VCaP (cell line): ENCODE measurements around the gene ROBO1.

Experiments used
- H3K27ac ChIP-seq: fragments of 450-650 bp; 2 replicates; pipeline ENCODE4 v1.5.1; 2017
- CTCF ChIP-seq: fragments of 450-650 bp; conservative IDR thresholded peaks from 2 replicates; pipeline ENCODE4 v1.5.1; 2017; ENCODE audit warnings: mild to moderate bottlenecking, moderate library complexity

The ROBO1 gene

GRCh38 chr3:78924711-78925110, 843.1 kb downstream of the ROBO1 start:
- TF ChIP-seq CTCF = no peak; the same call in 1 of the 2 replicates
- no peak overlapping the region for H3K27ac ChIP-seq

- TF ChIP-seq CTCF = no peak
- H3K27ac ChIP-seq = no peak overlapping the region
These were observed 848.6 kb downstream of the ROBO1 start for GRCh38 chr3:78919021-78919755.

- no peak overlapping the region for H3K27ac ChIP-seq
- TF ChIP-seq CTCF = no peak
These were observed 849.3 kb downstream of the ROBO1 start for GRCh38 chr3:78918361-78919020.

- no peak overlapping the region for H3K27ac ChIP-seq
- no peak for TF ChIP-seq CTCF
These were observed 850.3 kb downstream of the ROBO1 start for GRCh38 chr3:78917536-78917935.

GRCh38 chr3:78913711-78914110, 854.1 kb downstream of the ROBO1 start:
- H3K27ac ChIP-seq = no peak overlapping the region
- TF ChIP-seq CTCF = no peak

GRCh38 chr3:78912687-78913086, 855.1 kb downstream of the ROBO1 start:
- H3K27ac ChIP-seq = no peak overlapping the region
- TF ChIP-seq CTCF = no peak

GRCh38 chr3:78912259-78912658, 855.5 kb downstream of the ROBO1 start:
- TF ChIP-seq CTCF = no peak

More at GRCh38 chr3:78912259-78912658, 855.5 kb downstream of the ROBO1 start:
- no peak overlapping the region for H3K27ac ChIP-seq
